SK-N-SH (cell line): ENCODE measurements around the gene MND1. TPM values are rescaled to one million over a fixed set of nuclear protein-coding genes. Genes with fewer than 3 reads are reported as not detected.

Experiments
- CTCF ChIA-PET: fragments of 300-600, 350-600 bp; formaldehyde crosslinking; extraction: SDS; loops from one replicate; lab custom pipeline; 2021; lab: Yijun Ruan, JAX
- POLR2A ChIA-PET: fragments of 350-600 bp; sonication (Branson Sonifier 250); formaldehyde crosslinking; extraction: SDS; loops from one replicate; lab custom pipeline; 2020; ENCODE audit warnings: antibody characterized with exemption, inconsistent platforms; lab: Yijun Ruan, JAX
- DNase-seq: peaks from one replicate; pipeline ENCODE4 v3.0.0; 2012
- H2AFZ ChIP-seq: fragments of 200-600 bp; sonication (generic); 2 replicates; pipeline ENCODE4 v1.8.1; 2016; ENCODE audit warnings: antibody characterized with exemption, mild to moderate bottlenecking, low read depth
- H3F3A ChIP-seq: fragments of 200-600 bp; sonication (generic); replicated peaks from 2 replicates; pipeline ENCODE3; 2016; ENCODE audit warnings: antibody characterized with exemption, mild to moderate bottlenecking; ENCODE audit not compliant: insufficient read depth
- H3K27ac ChIP-seq, 2 experiments: fragments of 200-500 bp in 1 of 2; fragments of 200-600 bp in 1 of 2; sonication (Bioruptor generic) in 1 of 2; sonication (generic), shearing (Covaris generic) in 1 of 2; 2 replicates each; pipeline versions ENCODE4 v1.5.1 to v1.6.1; 2014 to 2016; ENCODE audit warnings: low read depth in 2 of 2, inconsistent platforms in 1 of 2, low read length in 1 of 2, mild to moderate bottlenecking in 1 of 2, mixed read lengths in 1 of 2
- H3K27me3 ChIP-seq: fragments of 200-600 bp; sonication (generic), shearing (Covaris generic); 2 replicates; pipeline ENCODE4 v1.6.1; 2016; ENCODE audit warnings: mixed run types; ENCODE audit not compliant: insufficient read depth
- H3K36me3 ChIP-seq, 2 experiments: fragments of 200-500 bp in 1 of 2; fragments of 200-600 bp in 1 of 2; sonication (Bioruptor generic) in 1 of 2; sonication (generic) in 1 of 2; replicated peaks in 1 of 2; 2 replicates each; pipeline versions ENCODE3 to v1.5.1; 2014 to 2016; ENCODE audit warnings: low read length in 1 of 2, mild to moderate bottlenecking in 1 of 2; ENCODE audit not compliant: insufficient read depth in 2 of 2, control insufficient read depth in 1 of 2
- H3K4me1 ChIP-seq, 2 experiments: fragments of 200-500 bp in 1 of 2; fragments of 200-600 bp in 1 of 2; sonication (Bioruptor generic) in 1 of 2; sonication (generic), shearing (Covaris generic) in 1 of 2; 2 replicates each; pipeline versions ENCODE4 v1.5.1 to v1.6.1; 2014 to 2016; ENCODE audit warnings: low read depth in 1 of 2, low read length in 1 of 2, mixed run types in 1 of 2; ENCODE audit not compliant: insufficient read depth in 2 of 2, control insufficient read depth in 1 of 2
- H3K4me2 ChIP-seq: fragments of 200-600 bp; sonication (generic), shearing (Covaris generic); 2 replicates; pipeline ENCODE4 v1.6.1; 2017; ENCODE audit warnings: mixed run types
- H3K4me3 ChIP-seq, 2 experiments: fragments of 200-500 bp in 1 of 2; fragments of 200-600 bp in 1 of 2; sonication (Bioruptor generic) in 1 of 2; sonication (generic), shearing (Covaris generic) in 1 of 2; 2 replicates each; pipeline versions ENCODE4 v1.5.1 to v1.8.1; 2014 to 2016; ENCODE audit warnings: low read depth in 2 of 2, inconsistent platforms in 1 of 2, low read length in 1 of 2, mild to moderate bottlenecking in 1 of 2, mixed read lengths in 1 of 2, moderate library complexity in 1 of 2
- H3K79me2 ChIP-seq: fragments of 200-600 bp; sonication (generic); 2 replicates; pipeline ENCODE4 v1.8.1; 2017; ENCODE audit warnings: mild to moderate bottlenecking; ENCODE audit not compliant: insufficient read depth
- H3K9ac ChIP-seq: fragments of 200-600 bp; sonication (generic); 2 replicates; pipeline ENCODE4 v1.6.1; 2017; ENCODE audit warnings: mixed run types
- H3K9me2 ChIP-seq: fragments of 200-600 bp; sonication (generic); 2 replicates; pipeline ENCODE4 v1.6.1; 2017; ENCODE audit warnings: mixed run types
- H3K9me3 ChIP-seq: fragments of 200-600 bp; sonication (generic); 2 replicates; pipeline ENCODE4 v1.6.1; 2017; ENCODE audit warnings: mixed run types, mild to moderate bottlenecking, moderate library complexity
- H4K20me1 ChIP-seq: fragments of 200-600 bp; sonication (generic); 2 replicates; pipeline ENCODE4 v1.6.1; 2017; ENCODE audit warnings: mild to moderate bottlenecking, mixed run types; ENCODE audit not compliant: insufficient read depth
- EP300 ChIP-seq, 2 experiments: IDR thresholded peaks; 2 replicates each; pipeline versions ENCODE4 v1.4.0 to v1.6.1; 2012; ENCODE audit warnings: borderline replicate concordance in 1 of 2, low read depth in 1 of 2, low read length in 1 of 2
- FOXM1 ChIP-seq: IDR thresholded peaks from 2 replicates; pipeline ENCODE4 v1.4.0; 2012; ENCODE audit warnings: low read depth, mild to moderate bottlenecking
- GABPA ChIP-seq: IDR thresholded peaks from 2 replicates; pipeline ENCODE4 v1.4.0; 2012; ENCODE audit warnings: low read depth, mild to moderate bottlenecking
- MXI1 ChIP-seq: IDR thresholded peaks from 2 replicates; pipeline ENCODE4 v1.6.1; 2012; ENCODE audit warnings: mild to moderate bottlenecking, low read depth, low read length, improper control_type of control experiment
- NRF1 ChIP-seq: IDR thresholded peaks from 2 replicates; pipeline ENCODE4 v1.6.1; 2012; ENCODE audit warnings: low read depth, mild to moderate bottlenecking, low read length
- RCOR1 ChIP-seq: fragments of 150-350 bp; IDR thresholded peaks from 2 replicates; pipeline ENCODE4 v1.6.1; 2017; ENCODE audit warnings: antibody characterized with exemption, low read length
- RXRA ChIP-seq: IDR thresholded peaks from 2 replicates; pipeline ENCODE4 v1.4.0; 2012; ENCODE audit warnings: low read depth, mild to moderate bottlenecking, borderline replicate concordance
- SIN3A ChIP-seq: IDR thresholded peaks from 2 replicates; pipeline ENCODE4 v1.6.1; 2012; ENCODE audit warnings: low read depth, mild to moderate bottlenecking, low read length, moderate library complexity, borderline replicate concordance
- SMC3 ChIP-seq: IDR thresholded peaks from 2 replicates; pipeline ENCODE4 v1.6.1; 2012; ENCODE audit warnings: low read depth, low read length, improper control_type of control experiment
- TAF1 ChIP-seq: IDR thresholded peaks from 2 replicates; pipeline ENCODE4 v1.6.1; 2012; ENCODE audit warnings: low read depth, mild to moderate bottlenecking, low read length, moderate library complexity, borderline replicate concordance
- TCF12 ChIP-seq: IDR thresholded peaks from 2 replicates; pipeline ENCODE4 v1.4.0; 2012
- YY1 ChIP-seq: IDR thresholded peaks from 2 replicates; pipeline ENCODE4 v1.4.0; 2012; ENCODE audit warnings: low read depth, mild to moderate bottlenecking
- WGBS: methylation state at CpG from one replicate; pipeline ENCODE4 v1.1.6; 2017; ENCODE audit warnings: low lambda C conversion rate; 5-methylcytosine and 5-hydroxymethylcytosine counted together
- polyA plus RNA-seq, 3 experiments: library from polyadenylated mRNA; depleted of rRNA; stranded (reverse); fragments of >200 nt; gene quantifications; 2 replicates each; pipeline ENCODE4 v1.2.3, GENCODE V29; 2012
- TF ChIP-seq, protein P1 (sequence below): IDR thresholded peaks from 2 replicates; pipeline ENCODE4 v1.6.1; 2012; ENCODE audit warnings: mild to moderate bottlenecking, low read depth, low read length, moderate library complexity
- TF ChIP-seq, protein P2 (sequence below): fragments of 200-600 bp; sonication (generic); IDR thresholded peaks from 2 replicates; pipeline ENCODE4 v1.6.1; 2017; ENCODE audit warnings: antibody characterized with exemption, mild to moderate bottlenecking, moderate library complexity
- TF ChIP-seq, protein P3 (sequence below): IDR thresholded peaks from 2 replicates; pipeline ENCODE4 v1.4.0; 2012; ENCODE audit warnings: low read depth, borderline replicate concordance

The MND1 gene
- polyA plus RNA-seq, 1 of the 3 experiments (the other 2 are of a cell fraction) = 2.4 TPM

DNA sequence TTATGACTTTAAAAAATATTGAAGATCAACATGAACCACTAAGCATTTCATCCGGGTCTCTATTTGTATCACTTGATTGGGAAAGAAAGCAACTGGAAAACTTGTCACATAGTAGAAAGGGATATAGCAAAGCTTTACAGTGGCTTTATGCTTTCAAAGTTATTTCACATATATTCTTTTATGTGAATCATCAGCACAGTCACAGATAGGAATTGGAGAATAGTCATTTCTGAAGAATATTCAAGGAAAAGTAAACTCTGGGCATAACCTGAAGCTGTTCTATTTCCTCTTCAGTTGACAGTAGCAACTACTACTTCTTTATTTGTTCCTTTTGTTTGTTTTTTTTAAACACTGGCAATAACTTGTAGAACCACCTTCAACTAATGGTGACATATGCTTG is 50.5 kb downstream of the MND1 start:
- WGBS = 97% methylated on average over 1 of the region's 1 CpG

DNA sequence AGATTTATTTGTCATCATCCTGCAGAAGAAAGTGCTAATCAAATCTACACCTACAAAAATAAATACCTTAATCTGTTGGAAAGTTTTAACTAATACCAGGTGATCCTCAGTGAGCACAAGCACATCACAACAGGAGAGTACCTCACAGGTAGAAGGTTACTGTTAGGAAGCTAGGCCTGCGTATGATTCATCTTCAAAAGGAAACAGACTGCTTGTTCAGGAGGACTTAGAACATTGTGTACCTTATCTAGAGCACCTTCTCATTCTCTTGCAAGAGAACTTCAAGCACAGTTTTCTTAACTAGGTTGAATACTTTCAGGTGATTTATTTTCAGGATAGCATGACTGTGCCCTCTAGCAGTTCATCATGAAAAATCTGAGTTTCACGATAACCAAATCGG is 54.2 kb downstream of the MND1 start:
- Histone ChIP-seq H3F3A (peaks cover 2% of the 10 kb centered on the region), H3K4me1 (no peaks in the 10 kb centered on the region), H3K4me2 (no peak overlapping the region), H3K4me3 (no peak overlapping the region), H3K79me2 (no peaks in the 10 kb centered on the region), H3K9me3 (no peaks in the 10 kb centered on the region), H3K27me3 (no peaks in the 10 kb centered on the region), H3K36me3 (peaks cover 0 to 4% of the 10 kb centered on the region in 2 experiments), H2AFZ (no peak overlapping the region), H4K20me1 (no peaks in the 10 kb centered on the region), H3K9me2 (no peaks in the 10 kb centered on the region), H3K27ac (no peak overlapping the region), H3K9ac (no peak overlapping the region)
- DNase-seq = no peak
- WGBS = 97% methylated on average over 3 of the region's 3 CpGs
- TF ChIP-seq TAF1 (no peak), SMC3 (no peak), NRF1 (no peak), RCOR1 (no peak), FOXM1 (no peak), EP300 (IDR thresholded peaks at IDR 0.05; ENCODE audit: borderline replicate concordance in 1 of 2, low read depth in 1 of 2, low read length in 1 of 2) (no peak), YY1 (no peak), GABPA (no peak), SIN3A (no peak), MXI1 (no peak), TCF12 (no peak)
- TF ChIP-seq, protein P1, sequence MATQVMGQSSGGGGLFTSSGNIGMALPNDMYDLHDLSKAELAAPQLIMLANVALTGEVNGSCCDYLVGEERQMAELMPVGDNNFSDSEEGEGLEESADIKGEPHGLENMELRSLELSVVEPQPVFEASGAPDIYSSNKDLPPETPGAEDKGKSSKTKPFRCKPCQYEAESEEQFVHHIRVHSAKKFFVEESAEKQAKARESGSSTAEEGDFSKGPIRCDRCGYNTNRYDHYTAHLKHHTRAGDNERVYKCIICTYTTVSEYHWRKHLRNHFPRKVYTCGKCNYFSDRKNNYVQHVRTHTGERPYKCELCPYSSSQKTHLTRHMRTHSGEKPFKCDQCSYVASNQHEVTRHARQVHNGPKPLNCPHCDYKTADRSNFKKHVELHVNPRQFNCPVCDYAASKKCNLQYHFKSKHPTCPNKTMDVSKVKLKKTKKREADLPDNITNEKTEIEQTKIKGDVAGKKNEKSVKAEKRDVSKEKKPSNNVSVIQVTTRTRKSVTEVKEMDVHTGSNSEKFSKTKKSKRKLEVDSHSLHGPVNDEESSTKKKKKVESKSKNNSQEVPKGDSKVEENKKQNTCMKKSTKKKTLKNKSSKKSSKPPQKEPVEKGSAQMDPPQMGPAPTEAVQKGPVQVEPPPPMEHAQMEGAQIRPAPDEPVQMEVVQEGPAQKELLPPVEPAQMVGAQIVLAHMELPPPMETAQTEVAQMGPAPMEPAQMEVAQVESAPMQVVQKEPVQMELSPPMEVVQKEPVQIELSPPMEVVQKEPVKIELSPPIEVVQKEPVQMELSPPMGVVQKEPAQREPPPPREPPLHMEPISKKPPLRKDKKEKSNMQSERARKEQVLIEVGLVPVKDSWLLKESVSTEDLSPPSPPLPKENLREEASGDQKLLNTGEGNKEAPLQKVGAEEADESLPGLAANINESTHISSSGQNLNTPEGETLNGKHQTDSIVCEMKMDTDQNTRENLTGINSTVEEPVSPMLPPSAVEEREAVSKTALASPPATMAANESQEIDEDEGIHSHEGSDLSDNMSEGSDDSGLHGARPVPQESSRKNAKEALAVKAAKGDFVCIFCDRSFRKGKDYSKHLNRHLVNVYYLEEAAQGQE = no peak
- TF ChIP-seq, protein P2, sequence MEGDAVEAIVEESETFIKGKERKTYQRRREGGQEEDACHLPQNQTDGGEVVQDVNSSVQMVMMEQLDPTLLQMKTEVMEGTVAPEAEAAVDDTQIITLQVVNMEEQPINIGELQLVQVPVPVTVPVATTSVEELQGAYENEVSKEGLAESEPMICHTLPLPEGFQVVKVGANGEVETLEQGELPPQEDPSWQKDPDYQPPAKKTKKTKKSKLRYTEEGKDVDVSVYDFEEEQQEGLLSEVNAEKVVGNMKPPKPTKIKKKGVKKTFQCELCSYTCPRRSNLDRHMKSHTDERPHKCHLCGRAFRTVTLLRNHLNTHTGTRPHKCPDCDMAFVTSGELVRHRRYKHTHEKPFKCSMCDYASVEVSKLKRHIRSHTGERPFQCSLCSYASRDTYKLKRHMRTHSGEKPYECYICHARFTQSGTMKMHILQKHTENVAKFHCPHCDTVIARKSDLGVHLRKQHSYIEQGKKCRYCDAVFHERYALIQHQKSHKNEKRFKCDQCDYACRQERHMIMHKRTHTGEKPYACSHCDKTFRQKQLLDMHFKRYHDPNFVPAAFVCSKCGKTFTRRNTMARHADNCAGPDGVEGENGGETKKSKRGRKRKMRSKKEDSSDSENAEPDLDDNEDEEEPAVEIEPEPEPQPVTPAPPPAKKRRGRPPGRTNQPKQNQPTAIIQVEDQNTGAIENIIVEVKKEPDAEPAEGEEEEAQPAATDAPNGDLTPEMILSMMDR = no peak
- TF ChIP-seq, protein P3, sequence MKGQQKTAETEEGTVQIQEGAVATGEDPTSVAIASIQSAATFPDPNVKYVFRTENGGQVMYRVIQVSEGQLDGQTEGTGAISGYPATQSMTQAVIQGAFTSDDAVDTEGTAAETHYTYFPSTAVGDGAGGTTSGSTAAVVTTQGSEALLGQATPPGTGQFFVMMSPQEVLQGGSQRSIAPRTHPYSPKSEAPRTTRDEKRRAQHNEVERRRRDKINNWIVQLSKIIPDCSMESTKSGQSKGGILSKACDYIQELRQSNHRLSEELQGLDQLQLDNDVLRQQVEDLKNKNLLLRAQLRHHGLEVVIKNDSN = no peak
- ChIA-PET CTCF (no interaction called here), POLR2A (no interaction called here)

More for the DNA sequence above, 50.5 kb downstream of the MND1 start:
- H2AFZ ChIP-seq = no peak overlapping the region
- POLR2A ChIA-PET = no interaction called here
- H3K4me3 ChIP-seq = no peak overlapping the region
- CTCF ChIA-PET = no interaction called here
- H3K36me3 ChIP-seq = peaks cover 0 to 4% of the 10 kb centered on the region in 2 experiments
- no peak overlapping the region for H3K9ac ChIP-seq
- no peaks in the 10 kb centered on the region for H3K9me2 ChIP-seq
- peaks cover 3% of the 10 kb centered on the region for H3F3A ChIP-seq
- no peak overlapping the region for H3K4me2 ChIP-seq
- H3K27me3 ChIP-seq = no peaks in the 10 kb centered on the region
- H3K9me3 ChIP-seq = no peaks in the 10 kb centered on the region
- TF ChIP-seq RXRA (no peak), SIN3A (no peak)
- H3K79me2 ChIP-seq = no peaks in the 10 kb centered on the region
- no peaks in the 10 kb centered on the region for H4K20me1 ChIP-seq
- no peaks in the 10 kb centered on the region for H3K4me1 ChIP-seq
- DNase-seq = no peak
- no peak overlapping the region for H3K27ac ChIP-seq
